ENCODE measurements around the gene CDC25C. TPM values are rescaled to one million over a fixed set of nuclear protein-coding genes. Genes with fewer than 3 reads are reported as not detected.

CDC25C gene
- total and polyA plus RNA-seq, 2 of the 4 experiments (the other 2 are of a cell fraction), result 7.3 to 8.2 TPM

GRCh38 chr5:138372653-138373052 lies 41.0 kb upstream of the CDC25C start:
- Histone ChIP-seq H3K56ac (ENCODE audit: extremely low read depth, insufficient read depth, low read length) (no peak overlapping the region), H2AK9ac (replicated peaks; ENCODE audit: low read depth, low read length, poor library complexity) (no peak overlapping the region), H3K23ac (ENCODE audit: low read depth, low read length) (no peak overlapping the region), H3K79me1 (ENCODE audit: low read depth in 1 of 2, low read length in 2 of 2) (peaks cover 30 to 52% of the 10 kb centered on the region in 2 experiments), H4K91ac (ENCODE audit: insufficient read depth, low read depth, low read length) (no peak overlapping the region), H3K9me3 (ENCODE audit: control insufficient read depth, insufficient read depth, low read length) (no peaks in the 10 kb centered on the region), H3K27ac (ENCODE audit: insufficient read depth, low read length) (no peak overlapping the region), H2AFZ (replicated peaks; ENCODE audit: low read length, poor library complexity) (no peak overlapping the region), H3K18ac (ENCODE audit: low read depth, low read length) (no peak overlapping the region), H3K4ac (ENCODE audit: low read depth, low read length) (no peak overlapping the region), H3K4me2 (ENCODE audit: low read depth, low read length) (no peak overlapping the region), H3K9me1 (ENCODE audit: insufficient read depth, low read length) (peaks cover 7% of the 10 kb centered on the region; the same call in 1 of the 2 replicates), H4K20me1 (ENCODE audit: insufficient read depth, low read length) (peaks cover 21% of the 10 kb centered on the region), H3K4me1 (ENCODE audit: control insufficient read depth, insufficient read depth, low read length) (peaks cover 4% of the 10 kb centered on the region; the same call in 1 of the 2 replicates), H2BK20ac (ENCODE audit: low read depth, low read length) (no peak overlapping the region), H4K5ac (ENCODE audit: low read depth, low read length) (no peak overlapping the region), H2AK5ac (ENCODE audit: low read depth, low read length) (no peak overlapping the region), H2BK5ac (ENCODE audit: low read depth, low read length, poor library complexity, severe bottlenecking) (no peak overlapping the region), H3K36me3 (ENCODE audit: control insufficient read depth, insufficient read depth, low read length) (peaks cover 21% of the 10 kb centered on the region), H3K14ac (replicated peaks; ENCODE audit: low read depth, low read length) (no peak overlapping the region), H2BK15ac (ENCODE audit: low read depth, low read length) (no peak overlapping the region), H3K27me3 (ENCODE audit: control insufficient read depth, insufficient read depth, low read length) (no peaks in the 10 kb centered on the region), H3K9ac (ENCODE audit: low read depth, low read length) (no peak overlapping the region), H3K4me3 (ENCODE audit: insufficient read depth, low read depth, low read length) (no peak overlapping the region), H4K8ac (ENCODE audit: low read depth in 2 of 2, low read length in 2 of 2) (no peak overlapping the region), H2BK120ac (ENCODE audit: low read depth, low read length) (no peak overlapping the region)
- POLR2A ChIA-PET (ENCODE audit: unreplicated experiment), result no interaction called here
- no TSS peak for BruUV-seq (replicated peaks)
- ATAC-seq (ENCODE audit: low read depth) (no peak), DNase-seq (no peak)
- dilution Hi-C loops (cut with HindIII; ENCODE audit: low sequenced_read_pairs, unreplicated experiment), result no loop called here
- in situ Hi-C loops (cut with MboI; ENCODE audit: low sequenced_read_pairs), result no loop called here
- WGBS, 2 experiments (ENCODE audit: extremely low coverage in 2 of 2, insufficient read length in 1 of 2), result no CpG with 5 or more reads among the region's 5 CpGs
- TF ChIP-seq RAD21 (IDR thresholded peaks at IDR 0.05; ENCODE audit: low read length) (no peak), MXI1 (IDR thresholded peaks at IDR 0.05; ENCODE audit: borderline replicate concordance, low read depth, low read length) (no peak), RCOR1 (IDR thresholded peaks at IDR 0.05; ENCODE audit: insufficient replicate concordance, low read length) (no peak), CHD1 (IDR thresholded peaks at IDR 0.05; ENCODE audit: low read depth, low read length) (no peak), FOS (IDR thresholded peaks at IDR 0.05; ENCODE audit: low read depth, low read length) (no peak), MAFK (IDR thresholded peaks at IDR 0.05; ENCODE audit: low read depth, low read length) (no peak), SMC3 (IDR thresholded peaks at IDR 0.05; ENCODE audit: low read depth, low read length) (no peak), BHLHE40 (IDR thresholded peaks at IDR 0.05; ENCODE audit: low read depth, low read length) (no peak), NFE2L2 (IDR thresholded peaks at IDR 0.05; ENCODE audit: low read depth, low read length) (no peak), ELK1 (IDR thresholded peaks at IDR 0.05; ENCODE audit: borderline replicate concordance, low read depth, low read length) (no peak), CTCF (conservative IDR thresholded peaks at IDR 0.05; ENCODE audit: low read depth, low read length) (no peak), CEBPB (IDR thresholded peaks at IDR 0.05; ENCODE audit: low read depth, low read length) (no peak)
- intact Hi-C loops (cut with micrococcal nuclease), result no loop called here
- CTCF ChIA-PET, result interaction anchor here (1.1 to 1.5 kb wide), 2 partner anchors 19 to 21 kb away, joined by 4 to 5 read pairs; partner anchors contain the start of gene KDM3B

Data from IMR-90 (cell line).